Measurements from ENCODE around the gene STRN. TPM values are rescaled to one million over a fixed set of nuclear protein-coding genes. Genes with fewer than 3 reads are reported as not detected.

STRN gene
- total and polyA plus RNA-seq, 10 of the 15 experiments (the other 5 are each of a cell fraction or from before 2014, with no cell fraction given), result 1.00 to 19.2 (median 9.1) TPM

DNA sequence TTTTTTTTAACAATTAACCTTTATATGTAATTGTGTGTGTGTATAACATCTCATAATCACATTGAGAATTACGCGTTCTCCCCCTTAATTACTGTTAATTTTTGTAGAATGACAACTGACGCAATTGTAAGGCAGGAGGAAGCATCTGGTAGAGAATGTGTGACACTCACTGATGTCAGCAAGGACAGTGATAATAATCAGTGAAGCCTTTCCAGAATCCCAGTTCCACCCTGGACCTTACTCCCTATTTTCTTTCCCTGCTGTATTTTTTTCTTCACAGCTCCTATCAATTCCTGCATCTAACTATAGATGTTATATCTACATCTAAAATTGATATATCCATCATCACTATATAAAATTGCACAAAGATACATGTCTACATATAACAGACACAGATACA is 16.1 kb upstream of the STRN start (continued):
- TF ChIP-seq, protein P1, sequence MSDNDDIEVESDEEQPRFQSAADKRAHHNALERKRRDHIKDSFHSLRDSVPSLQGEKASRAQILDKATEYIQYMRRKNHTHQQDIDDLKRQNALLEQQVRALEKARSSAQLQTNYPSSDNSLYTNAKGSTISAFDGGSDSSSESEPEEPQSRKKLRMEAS (IDR thresholded peaks at IDR 0.05; ENCODE audit: low read depth, low read length), result no peak
- TF ChIP-seq SUZ12 (IDR thresholded peaks at IDR 0.05; ENCODE audit: unreplicated experiment), result no peak
- TF ChIP-seq, protein P2, sequence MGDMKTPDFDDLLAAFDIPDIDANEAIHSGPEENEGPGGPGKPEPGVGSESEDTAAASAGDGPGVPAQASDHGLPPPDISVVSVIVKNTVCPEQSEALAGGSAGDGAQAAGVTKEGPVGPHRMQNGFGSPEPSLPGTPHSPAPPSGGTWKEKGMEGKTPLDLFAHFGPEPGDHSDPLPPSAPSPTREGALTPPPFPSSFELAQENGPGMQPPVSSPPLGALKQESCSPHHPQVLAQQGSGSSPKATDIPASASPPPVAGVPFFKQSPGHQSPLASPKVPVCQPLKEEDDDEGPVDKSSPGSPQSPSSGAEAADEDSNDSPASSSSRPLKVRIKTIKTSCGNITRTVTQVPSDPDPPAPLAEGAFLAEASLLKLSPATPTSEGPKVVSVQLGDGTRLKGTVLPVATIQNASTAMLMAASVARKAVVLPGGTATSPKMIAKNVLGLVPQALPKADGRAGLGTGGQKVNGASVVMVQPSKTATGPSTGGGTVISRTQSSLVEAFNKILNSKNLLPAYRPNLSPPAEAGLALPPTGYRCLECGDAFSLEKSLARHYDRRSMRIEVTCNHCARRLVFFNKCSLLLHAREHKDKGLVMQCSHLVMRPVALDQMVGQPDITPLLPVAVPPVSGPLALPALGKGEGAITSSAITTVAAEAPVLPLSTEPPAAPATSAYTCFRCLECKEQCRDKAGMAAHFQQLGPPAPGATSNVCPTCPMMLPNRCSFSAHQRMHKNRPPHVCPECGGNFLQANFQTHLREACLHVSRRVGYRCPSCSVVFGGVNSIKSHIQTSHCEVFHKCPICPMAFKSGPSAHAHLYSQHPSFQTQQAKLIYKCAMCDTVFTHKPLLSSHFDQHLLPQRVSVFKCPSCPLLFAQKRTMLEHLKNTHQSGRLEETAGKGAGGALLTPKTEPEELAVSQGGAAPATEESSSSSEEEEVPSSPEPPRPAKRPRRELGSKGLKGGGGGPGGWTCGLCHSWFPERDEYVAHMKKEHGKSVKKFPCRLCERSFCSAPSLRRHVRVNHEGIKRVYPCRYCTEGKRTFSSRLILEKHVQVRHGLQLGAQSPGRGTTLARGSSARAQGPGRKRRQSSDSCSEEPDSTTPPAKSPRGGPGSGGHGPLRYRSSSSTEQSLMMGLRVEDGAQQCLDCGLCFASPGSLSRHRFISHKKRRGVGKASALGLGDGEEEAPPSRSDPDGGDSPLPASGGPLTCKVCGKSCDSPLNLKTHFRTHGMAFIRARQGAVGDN (IDR thresholded peaks at IDR 0.05), result no peak

DNA sequence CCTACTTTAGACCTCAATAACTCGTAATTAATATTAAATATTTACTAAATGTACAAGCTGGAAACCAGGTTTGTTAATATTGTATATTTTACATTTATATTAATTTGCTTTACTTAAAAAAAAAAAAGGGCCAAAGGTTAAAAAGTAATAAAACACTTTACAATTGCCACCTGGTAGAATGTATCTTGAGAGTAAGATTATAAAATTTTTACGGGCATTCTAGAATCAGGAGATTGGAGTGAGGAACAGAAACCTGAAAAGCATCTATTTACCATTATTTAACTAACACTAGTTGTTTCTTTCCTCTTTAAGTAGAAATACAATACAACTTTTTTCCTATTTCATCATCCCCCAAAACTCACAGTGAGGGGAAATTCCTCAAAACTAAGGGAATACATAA is 15.6 kb upstream of the STRN start:
- 0 out of 4 replicates have a peak, but pooled peaks cover 0 to 4% of the 10 kb centered on the region in 2 experiments for H3K36me3 ChIP-seq (ENCODE audit: control insufficient read depth in 2 of 2, insufficient read depth in 2 of 2, low read length in 1 of 2)
- H3K27me3 ChIP-seq (replicated peaks in 1 of 2; ENCODE audit: control insufficient read depth in 2 of 2, insufficient read depth in 2 of 2, low read length in 1 of 2), result no peaks in the 10 kb centered on the region
- DNase-seq (ENCODE audit: low read depth, low spot score), result no peak
- in situ Hi-C loops (cut with MboI) (no loop called here), intact Hi-C loops (cut with micrococcal nuclease; ENCODE audit: unreplicated experiment) (no loop called here)
- no peaks in the 10 kb centered on the region for H3K9me3 ChIP-seq (replicated peaks; ENCODE audit: control insufficient read depth, insufficient read depth, low read length)
- RAD21 ChIA-PET (ENCODE audit: unreplicated experiment), result no interaction called here
- H3K9ac ChIP-seq (ENCODE audit: control insufficient read depth, insufficient read depth, low read length), result no peak overlapping the region
- no peak overlapping the region for H3K27ac ChIP-seq (ENCODE audit: control insufficient read depth, insufficient read depth)
- BruUV-seq (replicated peaks), result no TSS peak
- CTCF ChIA-PET, result no interaction called here
- no peaks in the 10 kb centered on the region for H4K20me1 ChIP-seq (ENCODE audit: control insufficient read depth, insufficient read depth)
- TF ChIP-seq MYC (IDR thresholded peaks at IDR 0.05; ENCODE audit: insufficient read depth, insufficient read length, insufficient replicate concordance, low read length, severe bottlenecking) (no peak), ZZZ3 (IDR thresholded peaks at IDR 0.05; ENCODE audit: control insufficient read depth, insufficient read length, low read depth) (no peak), CREB1 (IDR thresholded peaks at IDR 0.05; ENCODE audit: low read depth) (no peak), SMARCA5 (IDR thresholded peaks at IDR 0.05) (no peak), ZNF207 (IDR thresholded peaks at IDR 0.05; ENCODE audit: borderline replicate concordance) (no peak), YBX1 (IDR thresholded peaks at IDR 0.05) (no peak), ZBED1 (IDR thresholded peaks at IDR 0.05; ENCODE audit: borderline replicate concordance) (no peak), SIN3A (IDR thresholded peaks at IDR 0.05; ENCODE audit: low read depth, low read length) (no peak), FOXM1 (IDR thresholded peaks at IDR 0.05; ENCODE audit: low read depth, low read length) (no peak), WRNIP1 (IDR thresholded peaks at IDR 0.05; ENCODE audit: borderline replicate concordance, low read depth, low read length) (no peak)
- TF ChIP-seq, protein P3, sequence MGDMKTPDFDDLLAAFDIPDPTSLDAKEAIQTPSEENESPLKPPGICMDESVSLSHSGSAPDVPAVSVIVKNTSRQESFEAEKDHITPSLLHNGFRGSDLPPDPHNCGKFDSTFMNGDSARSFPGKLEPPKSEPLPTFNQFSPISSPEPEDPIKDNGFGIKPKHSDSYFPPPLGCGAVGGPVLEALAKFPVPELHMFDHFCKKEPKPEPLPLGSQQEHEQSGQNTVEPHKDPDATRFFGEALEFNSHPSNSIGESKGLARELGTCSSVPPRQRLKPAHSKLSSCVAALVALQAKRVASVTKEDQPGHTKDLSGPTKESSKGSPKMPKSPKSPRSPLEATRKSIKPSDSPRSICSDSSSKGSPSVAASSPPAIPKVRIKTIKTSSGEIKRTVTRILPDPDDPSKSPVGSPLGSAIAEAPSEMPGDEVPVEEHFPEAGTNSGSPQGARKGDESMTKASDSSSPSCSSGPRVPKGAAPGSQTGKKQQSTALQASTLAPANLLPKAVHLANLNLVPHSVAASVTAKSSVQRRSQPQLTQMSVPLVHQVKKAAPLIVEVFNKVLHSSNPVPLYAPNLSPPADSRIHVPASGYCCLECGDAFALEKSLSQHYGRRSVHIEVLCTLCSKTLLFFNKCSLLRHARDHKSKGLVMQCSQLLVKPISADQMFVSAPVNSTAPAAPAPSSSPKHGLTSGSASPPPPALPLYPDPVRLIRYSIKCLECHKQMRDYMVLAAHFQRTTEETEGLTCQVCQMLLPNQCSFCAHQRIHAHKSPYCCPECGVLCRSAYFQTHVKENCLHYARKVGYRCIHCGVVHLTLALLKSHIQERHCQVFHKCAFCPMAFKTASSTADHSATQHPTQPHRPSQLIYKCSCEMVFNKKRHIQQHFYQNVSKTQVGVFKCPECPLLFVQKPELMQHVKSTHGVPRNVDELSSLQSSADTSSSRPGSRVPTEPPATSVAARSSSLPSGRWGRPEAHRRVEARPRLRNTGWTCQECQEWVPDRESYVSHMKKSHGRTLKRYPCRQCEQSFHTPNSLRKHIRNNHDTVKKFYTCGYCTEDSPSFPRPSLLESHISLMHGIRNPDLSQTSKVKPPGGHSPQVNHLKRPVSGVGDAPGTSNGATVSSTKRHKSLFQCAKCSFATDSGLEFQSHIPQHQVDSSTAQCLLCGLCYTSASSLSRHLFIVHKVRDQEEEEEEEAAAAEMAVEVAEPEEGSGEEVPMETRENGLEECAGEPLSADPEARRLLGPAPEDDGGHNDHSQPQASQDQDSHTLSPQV (IDR thresholded peaks at IDR 0.05), result no peak
- no peak overlapping the region for H2AFZ ChIP-seq (ENCODE audit: control insufficient read depth, low read depth, low read length)
- WGBS (ENCODE audit: insufficient coverage, insufficient replicate concordance, low lambda C conversion rate, missing lambda C conversion rate), result 80% methylated on average over 2 of the region's 2 CpGs
- SMC1A ChIA-PET (ENCODE audit: uncharacterized antibody, unreplicated experiment), result interaction anchor here (0.6 to 1.4 kb wide), 4 partner anchors 15 to 158 kb away, joined by 3 read pairs; partner anchors contain the start of gene STRN
- no peak for ATAC-seq
- no peak for FAIRE-seq
- no peaks in the 10 kb centered on the region for H3K79me2 ChIP-seq (ENCODE audit: control insufficient read depth, insufficient read depth, low read length)
- no peak overlapping the region for H3K4me3 ChIP-seq
- H3K4me1 ChIP-seq (ENCODE audit: control insufficient read depth, insufficient read depth, low read length), result no peaks in the 10 kb centered on the region
- no peak overlapping the region for H3K4me2 ChIP-seq (ENCODE audit: control insufficient read depth, insufficient read depth)
- POLR2A ChIA-PET, result interaction anchor here (1.1 kb wide), 1 partner anchor 15 kb away, joined by 3 read pairs; the partner anchor contains the start of gene STRN

Data from GM12878 (cell line).